DOHH2 (cell line): Measurements from ENCODE around the gene SPATA17.

Source experiments
- EZH2phosphoT487 ChIP-seq: fragments of 200-600 bp; sonication (generic); IDR thresholded peaks from 2 replicates; pipeline ENCODE4 v1.6.1; 2017; ENCODE audit warnings: borderline replicate concordance, mild to moderate bottlenecking, antibody characterized with exemption, low read length, moderate library complexity, mixed read lengths
- TF ChIP-seq, protein P1 (sequence below): fragments of 200-600 bp; sonication (generic); IDR thresholded peaks from one replicate; pipeline ENCODE4 v1.5.1; 2014; ENCODE audit warnings: antibody characterized with exemption, mild to moderate bottlenecking, low read depth, low read length; ENCODE audit not compliant: poor library complexity, severe bottlenecking

DNA sequence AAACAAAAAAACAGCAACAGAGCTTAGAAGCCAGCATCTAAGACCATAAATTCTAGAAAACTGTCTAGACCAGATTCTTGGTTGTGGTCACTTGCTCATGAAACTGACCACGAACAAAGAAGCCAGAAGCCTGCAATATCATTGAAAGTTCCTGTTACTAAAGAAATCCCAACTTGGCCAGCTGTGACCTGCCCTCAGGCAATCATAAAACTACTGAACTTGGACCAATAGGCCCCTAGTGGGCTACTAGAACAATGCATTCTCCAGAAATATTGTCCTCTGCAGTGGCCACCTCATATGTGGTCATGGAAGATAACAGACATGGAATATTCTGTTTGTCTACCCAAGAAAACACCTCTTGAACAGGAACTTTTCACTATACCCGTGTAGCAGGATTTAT lies 87.7 kb downstream of the SPATA17 start:
- TF ChIP-seq, protein P1, sequence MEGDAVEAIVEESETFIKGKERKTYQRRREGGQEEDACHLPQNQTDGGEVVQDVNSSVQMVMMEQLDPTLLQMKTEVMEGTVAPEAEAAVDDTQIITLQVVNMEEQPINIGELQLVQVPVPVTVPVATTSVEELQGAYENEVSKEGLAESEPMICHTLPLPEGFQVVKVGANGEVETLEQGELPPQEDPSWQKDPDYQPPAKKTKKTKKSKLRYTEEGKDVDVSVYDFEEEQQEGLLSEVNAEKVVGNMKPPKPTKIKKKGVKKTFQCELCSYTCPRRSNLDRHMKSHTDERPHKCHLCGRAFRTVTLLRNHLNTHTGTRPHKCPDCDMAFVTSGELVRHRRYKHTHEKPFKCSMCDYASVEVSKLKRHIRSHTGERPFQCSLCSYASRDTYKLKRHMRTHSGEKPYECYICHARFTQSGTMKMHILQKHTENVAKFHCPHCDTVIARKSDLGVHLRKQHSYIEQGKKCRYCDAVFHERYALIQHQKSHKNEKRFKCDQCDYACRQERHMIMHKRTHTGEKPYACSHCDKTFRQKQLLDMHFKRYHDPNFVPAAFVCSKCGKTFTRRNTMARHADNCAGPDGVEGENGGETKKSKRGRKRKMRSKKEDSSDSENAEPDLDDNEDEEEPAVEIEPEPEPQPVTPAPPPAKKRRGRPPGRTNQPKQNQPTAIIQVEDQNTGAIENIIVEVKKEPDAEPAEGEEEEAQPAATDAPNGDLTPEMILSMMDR: peak; percentile 20
- no peak for TF ChIP-seq EZH2phosphoT487
